HL-60 (cell line): Measurements from ENCODE around the gene AFDN.

Experiments
- DNase-seq, 2 experiments: peaks; one replicate each; pipeline ENCODE4 v3.0.0-alpha.2; 2010 to 2020; ENCODE audit warnings: low read depth in 1 of 2, low spot score in 1 of 2
- H3K27ac ChIP-seq: fragments of 250-450 bp; sonication (Bioruptor Pico); replicated peaks from 2 replicates; pipeline ENCODE4 v1.5.1; 2020; ENCODE audit warnings: mild to moderate bottlenecking, moderate library complexity
- H3K27me3 ChIP-seq: fragments of 250-450 bp; sonication (Bioruptor Pico); 2 replicates; pipeline ENCODE4 v1.5.1; 2021; ENCODE audit warnings: mild to moderate bottlenecking, moderate library complexity; ENCODE audit not compliant: insufficient read depth, poor library complexity, severe bottlenecking
- H3K4me3 ChIP-seq: replicated peaks from 2 replicates; pipeline ENCODE4 v1.5.1; 2011; ENCODE audit warnings: mild to moderate bottlenecking, control low read depth, low read length; ENCODE audit not compliant: insufficient read depth
- CTCF ChIP-seq: IDR thresholded peaks from one replicate; pipeline ENCODE4 v1.5.1; 2011; ENCODE audit warnings: low read length, control low read depth, inconsistent platforms; ENCODE audit not compliant: insufficient read depth
- GABPA ChIP-seq: IDR thresholded peaks from 2 replicates; pipeline ENCODE4 v1.6.1; 2012; ENCODE audit warnings: low read depth
- POLR2AphosphoS5 ChIP-seq: IDR thresholded peaks from 2 replicates; pipeline ENCODE4 v1.6.1; 2012; ENCODE audit warnings: low read depth
- REST ChIP-seq: IDR thresholded peaks from 2 replicates; pipeline ENCODE4 v1.6.1; 2012; ENCODE audit warnings: low read depth; ENCODE audit not compliant: insufficient replicate concordance
- SPI1 ChIP-seq: IDR thresholded peaks from 2 replicates; pipeline ENCODE4 v1.6.1; 2012; ENCODE audit warnings: low read depth, mild to moderate bottlenecking, borderline replicate concordance

Gene AFDN

GRCh38 chr6:167803816-167804215 lies 22.9 kb upstream of the AFDN start:
- TF ChIP-seq CTCF = no peak
- no peak for TF ChIP-seq GABPA
- TF ChIP-seq REST = no peak
- no peak for TF ChIP-seq POLR2AphosphoS5
- TF ChIP-seq SPI1 = no peak
- no peak overlapping the region for H3K27ac ChIP-seq
- no peaks in the 10 kb centered on the region for H3K27me3 ChIP-seq
- no peak for DNase-seq
- H3K4me3 ChIP-seq = no peak overlapping the region

- Histone ChIP-seq H3K27me3 (no peaks in the 10 kb centered on the region), H3K27ac (no peak overlapping the region), H3K4me3 (no peak overlapping the region)
- no peak for DNase-seq
- TF ChIP-seq GABPA = no peak
These were observed 22.3 kb upstream of the AFDN start for GRCh38 chr6:167804281-167805013.

- no peaks in the 10 kb centered on the region for H3K27me3 ChIP-seq
- H3K4me3 ChIP-seq = no peak overlapping the region
- DNase-seq = no peak
- H3K27ac ChIP-seq = no peak overlapping the region
- no peak for TF ChIP-seq SPI1
- TF ChIP-seq GABPA = no peak
- TF ChIP-seq CTCF = no peak
- TF ChIP-seq REST = no peak
- TF ChIP-seq POLR2AphosphoS5 = no peak
These were observed 21.2 kb upstream of the AFDN start for GRCh38 chr6:167805349-167806060.

- DNase-seq = no peak
- H3K27ac ChIP-seq = no peak overlapping the region
- H3K27me3 ChIP-seq = no peaks in the 10 kb centered on the region
- TF ChIP-seq CTCF (no peak), POLR2AphosphoS5 (no peak), SPI1 (no peak), GABPA (no peak)
- H3K4me3 ChIP-seq = no peak overlapping the region
These were observed 20.5 kb upstream of the AFDN start for GRCh38 chr6:167806061-167806700.
